Tibial nerve (tissue), 3 donors: ENCODE measurements around the gene DTX4.
A peak's percentile ranks its signal among the peaks of the same experiment; 100 is the strongest.

ENCODE experiments used
- CTCF ChIP-seq, 5 experiments: fragments of 200-600 bp in 3 of 5; fragments of 450-650 bp in 2 of 5; sonication (generic) in 3 of 5; IDR thresholded peaks; one replicate each; pipeline ENCODE4 v1.5.1; 2016 to 2019; ENCODE audit warnings: antibody characterized with exemption in 5 of 5, mild to moderate bottlenecking in 3 of 5, moderate library complexity in 2 of 5
- POLR2A ChIP-seq, 2 donors: fragments of 450-650 bp; IDR thresholded peaks; one replicate each; pipeline ENCODE4 v1.6.1; 2017; ENCODE audit warnings: antibody characterized with exemption in 2 of 2, mild to moderate bottlenecking in 2 of 2, moderate library complexity in 2 of 2

GRCh38 chr11:59142530-59143507 is 29.1 kb upstream of the DTX4 start, which contains the start of gene FAM111A:
- TF ChIP-seq CTCF (IDR thresholded peaks at IDR 0.05) (peak in 2 of 5 experiments; percentile 15 to 42), POLR2A (IDR thresholded peaks at IDR 0.05) (peak; percentile 17 to 53)
